CD4-positive, alpha-beta T cell treated with Interleukin-17A for 1 hour (primary cell): ENCODE results near the gene SLC12A5.
"Not testable (repeated sequence)": the region's sequence is repeated elsewhere in the genome, so short reads cannot be mapped to it uniquely, and the experiment has no call there.

Experiments
- DNase-seq: peaks from one replicate; pipeline ENCODE4 v3.0.0-alpha.2; 2020

SLC12A5 gene

DNA sequence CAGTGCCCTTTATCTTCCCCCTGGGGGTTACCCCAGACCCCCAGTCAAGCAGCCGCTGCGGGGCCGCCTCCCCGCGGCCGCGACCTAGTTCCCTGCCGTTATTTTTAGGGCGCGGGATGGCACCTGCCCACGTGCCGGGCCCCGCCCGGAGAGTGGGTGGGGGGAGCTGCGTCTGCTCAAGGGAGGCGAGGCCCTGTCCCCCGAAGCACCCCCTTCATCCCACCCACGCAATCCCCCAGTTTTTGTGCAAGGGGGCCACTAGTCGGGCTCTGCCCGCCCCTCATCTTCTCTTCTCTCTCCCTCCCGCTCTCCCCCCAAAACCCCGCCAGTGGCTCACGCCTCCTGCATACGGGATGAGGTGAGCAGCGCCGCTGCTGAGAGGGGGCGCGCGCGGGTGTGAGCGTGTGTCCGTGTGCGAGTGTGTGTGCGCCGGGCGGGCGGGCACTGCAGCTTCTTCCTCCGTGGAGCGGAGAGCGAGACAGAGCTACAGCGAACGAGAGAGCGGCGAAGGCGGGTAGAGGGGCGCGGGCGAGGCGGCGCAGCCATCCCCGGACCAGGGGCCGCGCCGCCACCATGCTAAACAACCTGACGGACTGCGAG is at the start of gene SLC12A5:
TSS of gene SLC12A5 (plus strand) at position 444 of the 600 bp plus-strand sequence. CDS start at position 574, 130 bp downstream.
- DNase-seq, result no peak

DNA sequence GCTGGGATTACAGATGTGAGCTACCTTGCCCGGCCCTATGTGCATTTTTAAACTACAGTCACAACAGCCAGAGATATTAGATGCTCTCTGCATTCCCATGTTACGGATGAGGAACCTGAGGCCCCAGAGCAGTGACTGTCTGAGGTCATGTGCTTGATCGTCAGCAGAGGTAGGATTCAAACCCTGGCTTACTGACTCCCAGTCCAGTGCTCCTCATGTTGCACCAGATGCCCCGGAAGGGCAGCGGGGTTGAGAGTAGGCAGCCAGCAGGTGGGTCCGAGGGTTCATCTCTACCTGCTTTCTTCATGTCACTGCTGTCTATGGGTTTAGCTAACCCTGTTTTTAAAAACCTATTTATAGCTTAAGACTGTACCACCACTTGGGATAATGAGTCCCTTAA is 47.8 kb upstream of the SLC12A5 start:
- DNase-seq, result no peak

DNA sequence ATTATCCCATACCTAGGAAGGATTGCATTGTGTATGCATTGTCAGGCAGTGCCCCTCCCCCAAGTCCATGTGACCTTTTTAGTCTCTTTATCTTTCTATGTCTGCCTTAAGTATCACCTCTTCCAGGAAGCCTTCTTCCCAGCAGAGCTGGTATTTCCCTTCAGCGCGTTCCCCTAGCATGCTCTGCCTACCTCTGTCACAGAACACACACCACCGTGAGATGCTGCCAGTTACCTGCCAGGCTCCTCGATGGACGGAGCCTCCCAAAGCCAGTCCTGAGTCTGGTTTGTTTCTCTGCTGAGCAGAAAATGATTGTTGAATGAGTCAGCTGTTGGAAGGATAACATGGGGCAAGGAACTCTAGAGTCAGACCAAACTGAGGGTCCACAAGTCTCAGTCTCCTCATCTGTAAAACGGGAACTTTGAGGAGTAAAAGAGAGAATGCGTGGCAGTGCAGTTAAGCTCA is 45.7 kb upstream of the SLC12A5 start:
- DNase-seq, result no peak

DNA sequence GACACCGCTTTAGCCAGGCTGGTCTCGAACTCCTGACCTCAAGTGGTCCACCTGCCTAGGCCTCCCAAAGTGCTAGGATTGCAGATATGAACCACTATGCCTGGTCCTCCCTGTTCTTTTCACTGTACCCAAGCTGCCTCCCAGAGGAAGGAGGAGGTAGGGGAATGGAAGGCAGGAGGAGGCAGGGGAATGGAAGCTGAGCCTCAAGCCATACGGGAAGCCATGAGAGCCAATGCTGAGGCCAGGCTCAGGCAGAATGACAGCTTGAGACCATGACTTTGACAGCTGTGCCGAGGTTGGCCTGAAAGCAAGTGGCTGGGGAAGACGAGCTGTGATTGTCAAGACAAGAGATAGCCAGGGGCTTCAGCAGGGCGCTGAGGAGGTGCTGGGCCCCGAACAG is 43.4 kb upstream of the SLC12A5 start:
- DNase-seq, result no peak

DNA sequence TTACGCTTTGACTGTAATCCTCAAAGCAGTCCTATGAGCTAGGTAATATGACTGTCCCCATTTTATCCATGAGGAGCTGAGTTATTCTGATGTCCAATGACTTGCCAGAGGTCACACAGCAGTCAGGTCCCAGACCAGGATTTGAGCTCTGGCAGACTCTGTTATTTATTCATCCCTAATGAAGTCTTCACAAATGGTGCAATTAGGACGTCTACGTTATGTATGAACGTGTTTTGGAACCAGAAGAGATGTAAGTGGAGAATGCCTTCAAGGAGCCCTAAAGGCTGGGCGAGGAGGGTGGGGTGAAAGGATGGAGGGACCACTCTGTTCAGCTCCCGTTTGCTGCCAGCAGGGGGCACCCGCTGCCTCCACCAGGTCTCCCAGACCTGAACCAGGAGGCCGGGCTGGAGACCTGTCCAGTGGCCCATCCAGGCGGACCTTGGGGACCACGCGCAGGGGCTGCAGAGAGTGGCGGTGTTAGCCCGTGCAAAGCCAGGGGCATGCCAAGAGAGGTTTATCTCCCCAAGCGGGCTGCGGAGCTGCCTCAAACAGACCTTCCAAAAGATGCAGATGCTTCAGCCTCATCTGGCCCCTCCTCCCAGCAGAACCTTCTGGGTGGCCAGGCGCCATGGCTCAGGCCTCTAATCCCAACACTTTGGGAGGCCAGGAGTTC is 41.8 kb upstream of the SLC12A5 start:
- DNase-seq, result peak; percentile 77

DNA sequence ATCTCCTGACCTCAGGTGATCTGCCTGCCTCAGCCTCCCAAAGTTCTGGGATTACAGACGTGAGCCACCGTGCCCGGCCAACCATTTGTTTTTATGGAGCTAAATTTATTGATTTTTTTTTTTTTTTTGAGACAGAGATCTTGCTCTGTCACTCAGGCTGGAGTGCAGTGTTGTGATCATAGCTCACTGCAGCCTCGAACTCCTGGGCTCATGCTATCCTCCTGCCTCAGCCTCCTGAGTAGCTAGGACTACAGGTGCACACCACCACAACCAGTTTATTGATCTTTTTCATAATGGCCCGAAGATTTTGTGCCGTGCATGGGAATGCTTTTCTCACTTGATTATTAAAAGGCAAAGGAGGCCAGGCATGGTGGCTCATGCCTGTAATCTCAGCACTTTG is 40.2 kb upstream of the SLC12A5 start:
- DNase-seq, result not testable (repeated sequence)

DNA sequence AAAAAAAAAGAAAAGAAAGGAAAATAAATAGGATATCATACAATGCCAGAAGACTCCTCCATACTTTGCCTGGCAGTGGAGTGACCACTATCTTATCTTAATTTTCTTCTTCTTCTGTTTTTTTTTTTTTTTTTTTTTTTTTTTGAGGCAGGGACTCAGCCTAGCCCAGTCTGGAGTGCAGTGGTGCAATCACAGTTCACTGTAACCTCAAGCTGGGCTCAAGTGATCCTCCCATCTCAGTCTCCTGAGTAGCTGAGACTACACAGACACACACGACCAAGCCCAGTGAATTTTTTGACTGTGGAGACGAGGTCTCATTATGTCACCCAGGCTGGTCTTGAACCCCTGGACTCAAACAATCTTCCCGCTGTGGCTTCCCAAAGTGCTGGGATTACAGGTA is 37.4 kb upstream of the SLC12A5 start:
- no peak for DNase-seq

DNA sequence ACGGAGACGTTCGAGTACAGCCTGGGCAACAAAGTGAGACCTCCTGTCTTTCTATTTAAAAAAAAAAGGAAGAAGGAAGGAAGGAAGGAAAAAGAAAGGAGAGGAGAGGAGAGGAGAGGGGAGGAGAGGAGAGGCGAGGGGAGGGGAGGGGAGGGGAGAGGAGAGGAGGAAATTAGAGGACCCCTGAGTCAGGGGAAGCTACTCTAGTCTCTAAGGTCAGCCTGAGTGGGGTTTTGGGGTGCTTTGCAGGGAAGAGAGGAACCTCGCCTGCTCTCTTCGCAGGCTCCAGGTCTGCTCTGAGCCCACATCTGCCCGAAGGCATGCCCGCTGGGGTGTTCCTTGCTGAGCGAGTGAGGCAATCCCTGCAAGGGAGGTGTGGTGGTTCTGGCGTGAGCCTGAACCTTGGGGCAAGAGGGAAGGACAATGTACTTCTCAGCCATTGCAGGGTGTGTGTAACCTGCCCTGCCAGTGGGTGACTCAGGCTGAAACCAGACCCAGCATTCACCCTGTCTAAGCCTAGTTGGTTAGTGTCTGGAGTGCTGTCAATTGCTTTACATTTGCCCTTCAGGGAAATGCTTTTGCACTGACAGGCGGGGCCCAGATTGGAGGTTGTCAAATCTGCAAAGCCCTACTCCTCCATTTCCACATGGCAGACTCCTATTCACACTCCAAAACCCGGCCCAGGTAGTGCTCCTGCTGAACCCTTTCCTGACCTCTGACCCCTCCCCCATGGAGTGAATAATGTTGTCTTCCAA is 35.6 kb upstream of the SLC12A5 start:
- DNase-seq, result no peak

DNA sequence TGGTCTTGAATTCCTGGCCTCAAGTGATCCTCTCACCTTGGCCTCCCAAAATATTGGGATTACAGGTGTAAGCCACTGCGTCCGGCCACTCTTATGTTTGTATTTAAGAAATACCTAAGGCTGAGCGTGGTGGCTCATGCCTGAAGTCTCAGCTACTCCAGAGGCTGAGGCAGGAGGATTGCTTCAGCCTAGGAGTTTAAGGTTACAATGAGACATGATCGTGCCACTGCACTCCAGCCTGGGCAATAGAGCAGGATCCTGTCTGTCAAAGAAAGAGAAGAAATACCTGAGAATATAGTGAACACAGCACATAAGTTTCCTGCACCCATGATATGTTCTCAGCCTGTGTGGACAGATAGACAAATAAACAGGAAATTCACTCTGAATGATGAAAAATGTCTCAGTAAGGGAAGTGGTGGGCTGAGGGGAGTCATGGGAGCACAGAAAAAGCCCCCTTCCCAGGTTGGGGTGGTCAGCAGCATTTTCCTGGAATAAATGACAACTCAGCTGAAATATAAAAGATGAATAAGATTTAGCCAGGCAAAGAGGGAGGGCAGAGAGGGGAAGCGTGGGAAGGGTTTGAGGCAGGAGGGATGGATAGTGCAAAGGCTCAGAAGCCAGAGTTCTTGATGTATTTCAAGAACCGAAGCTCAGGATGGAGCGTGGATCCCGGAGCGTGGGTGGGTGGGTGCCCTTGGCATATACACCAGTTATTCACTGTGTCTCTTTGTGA is 34.1 kb upstream of the SLC12A5 start:
- DNase-seq, result no peak

DNA sequence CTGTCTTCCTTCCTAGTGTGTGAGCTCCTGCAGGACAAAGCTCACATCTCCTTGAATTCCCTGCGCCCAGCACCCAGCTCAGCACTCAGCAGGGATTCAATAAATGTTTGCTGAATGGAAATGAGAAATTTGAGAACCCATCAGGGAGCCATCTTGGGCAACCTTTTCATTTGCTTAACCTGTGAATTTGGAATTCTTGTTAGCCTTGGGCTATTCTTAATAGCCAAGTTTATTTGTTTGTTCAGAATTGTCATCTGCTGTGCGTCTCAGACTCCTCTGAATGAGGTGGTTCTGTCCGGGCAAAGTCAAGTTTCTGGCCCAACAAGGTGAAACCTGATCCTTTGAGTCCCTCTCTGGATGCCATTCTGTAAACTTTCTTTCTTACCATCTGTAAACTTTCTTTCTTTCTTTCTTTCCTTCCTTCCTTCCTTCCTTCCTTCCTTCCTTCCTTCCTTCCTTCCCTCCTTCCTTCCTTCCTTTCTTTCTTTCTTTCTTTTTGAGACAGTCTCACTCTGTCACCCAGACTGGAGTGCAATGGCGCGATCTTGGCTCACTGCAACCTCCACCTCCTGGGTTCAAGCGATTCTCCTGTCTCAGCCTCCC is 33.4 kb upstream of the SLC12A5 start:
- DNase-seq, result not testable (repeated sequence)

DNA sequence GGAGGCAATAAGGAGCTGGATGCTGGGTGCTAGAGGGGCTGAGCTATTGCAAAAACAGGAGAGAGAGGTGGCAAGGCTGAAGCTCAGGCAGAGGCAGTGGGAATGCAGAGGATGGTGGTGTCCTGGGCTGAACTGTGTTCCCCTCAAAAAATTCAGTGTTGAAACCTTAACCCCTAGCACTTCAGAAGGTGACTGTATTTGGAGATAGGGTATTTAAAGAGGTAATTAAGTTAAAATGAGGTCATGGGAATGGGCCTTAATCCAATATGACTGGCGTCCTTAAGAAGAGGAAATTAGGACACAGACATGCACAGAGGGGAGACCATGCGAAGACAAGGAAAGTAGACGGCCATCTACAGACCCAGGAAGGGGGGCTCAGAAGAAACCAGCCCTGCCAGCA is 31.8 kb upstream of the SLC12A5 start:
- no peak for DNase-seq

DNA sequence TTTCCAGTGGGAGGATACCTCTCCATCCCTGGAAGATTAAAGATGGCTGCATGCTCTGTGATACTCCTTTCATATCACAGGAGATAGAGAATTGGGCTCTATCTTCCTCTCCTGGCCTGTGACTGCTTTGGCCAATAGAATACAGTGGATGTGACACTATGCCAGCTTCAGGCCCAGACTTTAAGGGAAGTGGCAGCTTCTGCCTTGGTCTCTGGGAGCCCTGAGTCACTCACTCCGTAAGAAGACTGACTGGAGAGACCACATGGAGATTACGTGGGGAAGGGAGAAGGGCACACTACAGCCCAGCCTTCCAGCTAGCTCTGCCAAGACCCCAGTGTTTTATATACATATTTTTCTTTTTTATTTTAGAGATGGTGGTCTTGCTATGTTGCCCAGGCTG is 30.7 kb upstream of the SLC12A5 start:
- DNase-seq, result no peak

DNA sequence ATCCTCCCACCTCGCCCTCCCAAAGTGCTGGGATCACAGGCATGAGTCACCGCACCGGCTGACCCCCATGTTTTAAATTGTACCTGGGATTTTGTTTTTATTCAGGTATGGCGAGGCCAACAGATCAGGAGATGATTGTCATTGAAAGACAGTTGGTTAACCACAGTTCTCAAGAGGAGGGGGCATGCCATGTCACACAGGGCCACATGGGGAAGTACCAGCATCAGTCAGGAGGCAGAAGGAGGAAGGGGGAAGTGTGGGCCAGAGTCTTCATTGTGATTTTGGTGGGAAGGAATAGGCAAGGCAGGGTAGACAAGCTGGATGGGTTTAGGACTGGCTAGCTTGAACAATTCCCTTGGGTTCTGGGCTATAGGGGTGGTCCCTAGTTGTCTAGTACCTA is 30.3 kb upstream of the SLC12A5 start:
- peak; percentile 36 for DNase-seq

DNA sequence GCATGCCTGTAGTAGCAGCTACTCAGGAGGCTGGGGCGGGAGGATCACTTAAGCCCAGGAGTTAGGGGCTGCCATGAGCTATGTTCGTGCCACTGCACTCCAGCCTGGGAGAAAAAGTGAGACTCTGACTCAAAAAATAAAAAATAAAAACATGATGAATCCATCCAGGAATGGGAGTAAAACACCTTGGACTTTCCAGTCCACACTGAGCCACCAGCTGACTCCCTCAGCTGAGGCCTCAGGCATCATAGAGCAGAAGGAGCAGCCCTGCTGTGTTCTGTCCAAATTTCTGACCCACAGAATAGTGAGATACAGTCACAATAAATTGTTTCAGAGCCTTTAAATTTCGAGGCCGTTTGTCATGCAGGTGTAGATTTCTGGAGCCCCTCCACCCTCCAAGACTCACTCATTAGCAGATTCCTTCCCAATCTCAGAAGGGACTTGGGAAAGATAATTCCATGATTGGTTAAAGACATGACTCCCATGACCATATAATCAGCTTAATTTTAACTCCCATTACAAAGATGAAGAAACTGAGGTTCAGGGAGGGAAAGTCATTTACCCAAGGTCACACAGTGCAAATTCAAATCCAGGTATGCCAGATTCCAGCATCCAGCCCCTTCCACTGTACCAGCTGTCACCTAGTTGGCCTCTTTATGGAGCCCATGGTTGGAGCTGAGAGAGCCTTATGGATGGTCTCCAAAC is 29.3 kb upstream of the SLC12A5 start:
- no peak for DNase-seq

DNA sequence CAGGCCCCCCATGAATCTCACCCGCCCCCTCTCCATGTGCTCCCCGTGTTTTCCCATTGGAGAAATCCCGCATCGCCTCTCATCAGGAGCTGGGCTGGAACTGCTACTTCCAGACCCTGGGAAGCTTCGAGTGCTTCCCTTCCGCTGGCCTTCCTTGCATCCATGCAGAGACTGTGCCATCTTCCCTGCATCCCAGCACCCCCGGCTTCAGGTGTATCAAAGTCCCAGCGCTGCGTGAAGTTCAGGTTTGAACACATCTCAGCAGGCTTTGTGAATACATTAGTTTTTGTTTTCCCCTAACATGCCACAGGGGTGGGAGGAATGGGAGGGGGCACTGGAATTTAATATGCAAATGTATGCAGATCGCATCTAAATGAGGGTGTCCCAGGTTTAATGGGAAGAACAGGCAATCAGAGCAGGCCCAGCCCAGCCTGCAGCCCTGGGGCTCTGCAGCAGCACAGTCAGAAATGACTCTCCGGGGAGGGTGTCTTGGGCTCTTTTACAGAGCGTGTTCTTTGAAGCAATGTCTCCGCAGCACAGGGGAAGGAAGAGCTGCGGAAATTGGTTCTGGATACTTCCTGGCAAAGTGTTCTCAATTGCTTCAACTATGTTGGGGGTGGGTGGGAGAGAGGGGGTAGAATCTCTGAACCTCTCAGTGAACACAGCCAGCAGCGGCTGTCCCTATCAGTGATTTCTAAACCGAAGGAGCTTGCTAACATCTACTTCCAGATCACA is 28.6 kb upstream of the SLC12A5 start:
- DNase-seq, result no peak

DNA sequence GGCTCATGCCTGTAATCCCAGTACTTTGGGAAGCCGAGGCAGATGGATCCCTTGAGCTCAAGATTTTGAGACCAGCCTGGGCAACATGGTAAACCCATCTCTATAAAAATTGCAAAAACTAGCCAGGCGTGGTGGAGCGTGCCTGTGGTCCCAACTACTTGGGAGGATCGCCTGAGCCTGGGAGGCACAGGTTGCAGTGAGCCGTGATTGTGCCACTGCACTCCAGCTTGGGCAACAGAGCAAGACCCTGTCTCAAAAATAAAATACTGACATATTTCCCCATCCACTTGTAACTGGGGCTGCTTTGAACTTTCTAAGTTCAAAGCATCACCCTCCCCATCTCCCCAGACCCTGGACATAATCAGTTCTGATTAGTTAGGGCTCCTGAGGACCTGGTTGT is 27.5 kb upstream of the SLC12A5 start:
- DNase-seq, result no peak

DNA sequence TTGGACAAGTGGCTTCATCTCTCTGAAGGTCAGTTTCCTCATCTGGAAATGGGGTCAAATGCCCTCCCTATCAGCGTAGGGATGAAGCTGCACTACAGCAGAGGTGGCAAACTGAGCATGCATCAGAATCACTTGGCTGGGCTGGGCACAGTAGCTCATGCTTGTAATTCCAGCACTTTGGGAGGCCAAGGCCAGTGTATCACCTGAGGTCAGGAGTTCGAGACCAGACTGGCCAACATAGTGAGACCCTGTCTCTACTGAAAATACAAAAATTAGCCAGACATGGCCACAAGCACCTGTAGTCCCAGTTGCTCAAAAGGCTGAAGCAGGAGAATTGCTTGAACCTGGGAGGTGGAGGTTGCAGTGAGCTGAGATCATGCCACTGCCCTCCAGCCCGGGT is 27.0 kb upstream of the SLC12A5 start:
- DNase-seq, result no peak

DNA sequence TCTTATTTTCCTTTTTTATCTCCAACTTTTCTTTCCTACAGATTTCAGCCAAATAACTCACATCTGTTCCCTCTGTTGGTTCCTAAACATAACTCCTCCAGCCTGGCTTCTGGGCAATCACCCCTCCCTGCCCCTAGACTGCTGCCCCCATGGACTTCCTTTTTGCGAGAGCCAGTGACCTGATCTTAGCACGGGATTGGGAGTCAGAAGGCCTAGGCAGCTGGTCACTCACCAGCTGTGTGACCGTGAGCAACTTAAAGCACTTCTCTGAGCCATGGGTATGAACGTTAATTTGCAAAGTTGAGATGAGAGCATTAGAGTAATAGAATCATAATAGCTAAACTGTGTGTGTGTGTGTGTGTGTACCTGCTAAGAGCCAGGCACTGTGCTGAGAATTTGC is 24.8 kb upstream of the SLC12A5 start:
- no peak for DNase-seq

DNA sequence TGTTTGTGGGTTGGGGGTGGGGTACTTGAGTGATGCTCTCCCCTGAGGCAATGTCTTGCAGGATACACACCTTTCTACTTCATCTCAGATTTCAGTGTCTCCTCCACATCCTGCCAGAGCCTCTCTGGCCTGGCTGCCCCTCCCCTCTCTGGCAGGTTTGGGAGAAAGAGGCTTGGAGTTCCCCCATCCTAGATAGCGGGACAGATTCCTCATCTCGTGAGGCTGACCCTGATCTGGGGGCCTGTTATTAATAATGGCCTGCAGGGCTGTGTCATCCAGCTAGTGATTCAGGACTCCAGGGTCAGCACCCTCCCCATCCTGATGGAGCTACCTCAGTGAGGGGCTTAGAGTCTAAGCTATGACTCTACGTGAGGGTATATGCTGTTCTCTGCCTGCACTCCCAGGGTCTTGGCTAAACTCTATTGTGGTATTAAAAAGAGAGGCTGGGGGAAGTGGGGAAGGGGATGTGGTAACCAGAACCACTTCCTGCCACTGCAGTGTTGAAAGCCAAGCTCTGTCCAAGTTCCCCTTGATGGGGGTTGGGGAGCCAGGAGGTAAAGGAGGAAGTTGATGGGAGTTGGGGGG is 24.0 kb upstream of the SLC12A5 start:
- DNase-seq, result peak; percentile 65

DNA sequence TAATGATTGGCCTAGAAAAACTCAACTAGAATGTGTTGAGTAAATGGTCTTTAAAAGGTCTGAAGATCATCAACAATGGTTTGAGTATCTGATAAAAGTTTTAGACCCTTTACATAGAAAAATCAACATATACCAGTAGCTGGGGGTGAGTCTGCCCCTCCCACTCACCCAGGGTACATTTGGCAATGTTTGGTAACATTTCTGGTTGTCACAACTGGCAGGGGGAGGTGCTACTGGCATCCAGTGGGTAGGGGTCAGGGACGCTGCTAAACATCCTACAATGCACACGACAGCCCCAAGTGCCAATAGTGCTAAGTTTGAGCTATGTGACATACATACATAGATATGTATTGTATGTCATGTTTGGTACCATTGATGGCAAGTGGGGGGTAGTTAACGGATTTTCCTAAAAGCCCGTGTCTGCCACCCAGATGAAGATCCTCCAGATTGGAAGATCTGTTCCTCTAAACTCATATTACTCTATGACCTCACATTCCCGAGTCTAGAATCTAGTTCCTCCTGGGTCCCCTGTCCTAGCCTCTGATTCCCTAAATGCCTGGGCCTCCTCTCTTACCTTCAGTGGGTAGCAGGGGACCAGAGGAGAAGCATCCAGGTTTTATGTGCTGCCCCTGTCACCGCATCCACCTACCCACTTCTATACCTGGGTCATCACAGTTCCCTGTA is 22.9 kb upstream of the SLC12A5 start:
- DNase-seq, result no peak

DNA sequence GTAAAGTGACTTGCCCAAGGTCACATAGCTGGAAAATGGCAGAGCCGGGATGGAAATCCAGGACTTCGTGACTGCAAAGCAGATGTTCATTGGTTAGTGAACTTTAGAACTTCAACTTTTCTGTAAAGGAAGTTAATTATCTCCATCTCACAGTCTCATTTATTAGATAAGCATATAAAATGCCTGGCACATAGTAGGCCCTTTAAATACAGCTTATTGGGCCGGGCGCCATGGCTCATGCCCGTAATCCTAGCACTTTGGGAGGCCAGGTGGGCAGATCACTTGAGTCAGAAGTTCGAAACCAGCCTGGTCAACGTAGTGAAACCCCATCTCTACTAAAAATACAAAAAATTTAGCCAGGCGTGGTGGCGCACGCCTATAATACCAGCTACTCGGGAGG is 22.1 kb upstream of the SLC12A5 start:
- DNase-seq, result no peak
